Stomach (tissue), 4 donors: Measurements from ENCODE around the gene VGLL3.

Experiments used
- CTCF ChIP-seq, 7 experiments: fragments of 450-650 bp in 4 of 7; fragments of 200-600 bp in 3 of 7; sonication (generic) in 3 of 7; IDR thresholded peaks; one replicate each; pipeline ENCODE4 v1.5.1; 2016 to 2019; ENCODE audit warnings: antibody characterized with exemption in 7 of 7, control low read depth in 2 of 7, mild to moderate bottlenecking in 1 of 7
- EP300 ChIP-seq: sonication (generic); formaldehyde crosslinking; IDR thresholded peaks from one replicate; pipeline ENCODE4 v1.6.1; 2017; ENCODE audit warnings: antibody characterized with exemption

- no peak for TF ChIP-seq CTCF (IDR thresholded peaks at IDR 0.05)
- TF ChIP-seq EP300: no peak
Observed at GRCh38 chr3:86949850-86950249, 41.1 kb downstream of the VGLL3 start.
